GM12892 (cell line): Measurements from ENCODE around the gene L1CAM.

Source experiments
- POLR2A ChIP-seq: IDR thresholded peaks from 2 replicates; pipeline ENCODE4 v1.6.1; 2011; ENCODE audit warnings: low read depth, low read length, control low read depth
- POLR2AphosphoS5 ChIP-seq: IDR thresholded peaks from 2 replicates; pipeline ENCODE4 v1.6.1; 2011; ENCODE audit warnings: low read depth, low read length, control low read depth
- TAF1 ChIP-seq: IDR thresholded peaks from 2 replicates; pipeline ENCODE4 v1.6.1; 2011; ENCODE audit warnings: low read depth, mild to moderate bottlenecking, control low read depth, low read length, borderline replicate concordance

DNA sequence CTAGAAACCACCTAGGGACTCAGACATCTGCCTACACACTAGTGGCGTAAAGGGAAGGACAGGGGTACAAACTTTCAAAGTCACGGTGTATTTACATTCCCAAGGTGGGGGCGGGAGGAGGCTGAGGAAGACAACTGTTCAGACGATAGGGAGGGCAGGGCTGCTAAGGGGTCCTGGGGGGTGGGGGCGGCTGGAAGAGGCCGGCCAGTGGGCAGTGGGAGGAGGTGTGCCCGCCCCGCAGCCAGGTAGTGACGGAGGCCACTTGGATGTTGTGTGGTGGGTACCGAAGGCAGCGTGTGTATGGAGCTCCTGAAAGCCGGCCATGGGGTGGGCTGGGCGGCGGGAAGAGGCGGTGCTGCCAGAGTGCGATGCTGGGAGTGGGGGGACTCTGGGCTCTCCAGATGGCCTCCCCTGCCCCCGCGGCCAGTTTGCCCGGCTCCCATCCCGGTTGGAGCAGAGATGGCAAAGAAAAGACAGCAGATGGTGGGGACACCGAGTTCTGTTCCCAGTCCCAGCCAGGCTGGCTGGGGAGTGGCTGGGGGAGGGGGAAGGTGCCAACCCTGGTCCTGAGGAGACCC lies 24.2 kb downstream of the L1CAM start:
- TF ChIP-seq POLR2A: no peak
- no peak for TF ChIP-seq TAF1
- TF ChIP-seq POLR2AphosphoS5: no peak
